Posterior vena cava (tissue), 2 donors: ENCODE measurements around the gene HMX1. TPM values are rescaled to one million over a fixed set of nuclear protein-coding genes. Genes with fewer than 3 reads are reported as not detected.

Experiments used
- DNase-seq: peaks from one replicate; pipeline ENCODE4 v3.0.0-alpha.2; 2020; ENCODE audit warnings: low spot score
- intact Hi-C, 2 donors: fragments of 100-400 bp; cut with DNase I; formaldehyde crosslinking; loops; one replicate each; pipeline versions ENCODE4 v1.14.1 to v1.14.2; 2022 to 2023
- total RNA-seq, 2 donors: library from RNA; stranded (reverse); fragmentation: NEBNext Ultra II Directional; extraction: Animal tissue kit (Norgen Biotek cat#: 25700); gene quantifications; one replicate each; pipeline ENCODE4 v1.2.1, GENCODE V29; 2021
- donor health status: DM: yes; HTN: yes; CAD: no.
- donor health status: DM: yes; HTN: yes; CAD: no.

HMX1 gene
- total RNA-seq, 2 donors from 2014 or later, result 0.19 TPM; not detected in 1

- DNase-seq, result peak; percentile 69
Observed at GRCh38 chr4:8849266-8850073, 22.2 kb downstream of the HMX1 start.

GRCh38 chr4:8848507-8849265 is 23.0 kb downstream of the HMX1 start:
- intact Hi-C loops, result no loop called here
- peak; percentile 43 for DNase-seq

More at GRCh38 chr4:8849266-8850073, 22.2 kb downstream of the HMX1 start:
- intact Hi-C loops, result no loop called here

- intact Hi-C loops, result no loop called here
- DNase-seq, result no peak
Observed at GRCh38 chr4:8847764-8848163, 23.9 kb downstream of the HMX1 start.

GRCh38 chr4:8847331-8847730 is 24.3 kb downstream of the HMX1 start:
- peak; percentile 42 for DNase-seq
- intact Hi-C loops, result no loop called here

- peak; percentile 49 for DNase-seq
Observed at GRCh38 chr4:8846826-8847225, 24.8 kb downstream of the HMX1 start.

GRCh38 chr4:8846046-8846720 is 25.5 kb downstream of the HMX1 start:
- intact Hi-C loops, result no loop called here

More at GRCh38 chr4:8846826-8847225, 24.8 kb downstream of the HMX1 start:
- intact Hi-C loops, result no loop called here

GRCh38 chr4:8844976-8845690 is 26.5 kb downstream of the HMX1 start:
- DNase-seq, result peak; percentile 60
- intact Hi-C loops, result no loop called here

More at GRCh38 chr4:8846046-8846720, 25.5 kb downstream of the HMX1 start:
- DNase-seq, result peak; percentile 43

- no peak for DNase-seq
- intact Hi-C loops, result no loop called here
Observed at GRCh38 chr4:8843597-8843996, 28.0 kb downstream of the HMX1 start.

GRCh38 chr4:8842614-8843013 is 29.0 kb downstream of the HMX1 start:
- DNase-seq, result no peak
- intact Hi-C loops, result no loop called here

- intact Hi-C loops, result no loop called here
- no peak for DNase-seq
Observed at GRCh38 chr4:8841678-8842268, 29.9 kb downstream of the HMX1 start.

GRCh38 chr4:8840816-8841455 is 30.7 kb downstream of the HMX1 start:
- intact Hi-C loops, result no loop called here
- DNase-seq, result peak; percentile 53

- intact Hi-C loops, result no loop called here
- peak; percentile 70 for DNase-seq
Observed at GRCh38 chr4:8840006-8840793, 31.4 kb downstream of the HMX1 start.

- peak; percentile 60 for DNase-seq
- intact Hi-C loops, result no loop called here
Observed at GRCh38 chr4:8838961-8839431, 32.6 kb downstream of the HMX1 start.

- intact Hi-C loops, result no loop called here
Observed at GRCh38 chr4:8838296-8838960, 33.2 kb downstream of the HMX1 start.

GRCh38 chr4:8837181-8837841 is 34.3 kb downstream of the HMX1 start:
- DNase-seq, result peak; percentile 47
- intact Hi-C loops, result no loop called here

More at GRCh38 chr4:8838296-8838960, 33.2 kb downstream of the HMX1 start:
- peak; percentile 41 for DNase-seq

- intact Hi-C loops, result no loop called here
- DNase-seq, result peak; percentile 71
Observed at GRCh38 chr4:8836664-8837171, 34.9 kb downstream of the HMX1 start.
